NCI-H774 (cell line): ENCODE data around the gene FBXO9.
A peak's percentile ranks its signal among the peaks of the same experiment; 100 is the strongest.

Source experiments
- DNase-seq: peaks from one replicate; lab custom pipeline; 2025; lab: John Stamatoyannopoulos, UW

The FBXO9 gene

GRCh38 chr6:53065266-53066076 lies at the start of gene FBXO9:
FBXO9 (plus strand) TSS chr6:53065404; CDS start chr6:53065790, 386 bp downstream.
- peak; percentile 52 for DNase-seq

GRCh38 chr6:53015486-53015885 lies 49.7 kb upstream of the FBXO9 start:
- no peak for DNase-seq

- DNase-seq: no peak
These were observed 46.8 kb upstream of the FBXO9 start for GRCh38 chr6:53018446-53018845.

- no peak for DNase-seq
These were observed 45.0 kb upstream of the FBXO9 start for GRCh38 chr6:53020005-53020744.

GRCh38 chr6:53023323-53023722 lies 41.9 kb upstream of the FBXO9 start:
- no peak for DNase-seq

- no peak for DNase-seq
These were observed 38.7 kb upstream of the FBXO9 start for GRCh38 chr6:53026526-53026925.

GRCh38 chr6:53027131-53027718 lies 38.0 kb upstream of the FBXO9 start:
- no peak for DNase-seq

GRCh38 chr6:53028467-53028866 lies 36.7 kb upstream of the FBXO9 start:
- DNase-seq: no peak

GRCh38 chr6:53029257-53029656 lies 35.9 kb upstream of the FBXO9 start:
- no peak for DNase-seq

GRCh38 chr6:53029761-53030160 lies 35.4 kb upstream of the FBXO9 start:
- DNase-seq: no peak

- DNase-seq: no peak
These were observed 33.9 kb upstream of the FBXO9 start for GRCh38 chr6:53031281-53031680.

GRCh38 chr6:53032849-53033248 lies 32.4 kb upstream of the FBXO9 start:
- no peak for DNase-seq

GRCh38 chr6:53033764-53034163 lies 31.4 kb upstream of the FBXO9 start:
- no peak for DNase-seq

- no peak for DNase-seq
These were observed 29.5 kb upstream of the FBXO9 start for GRCh38 chr6:53035549-53036213.

GRCh38 chr6:53038141-53038540 lies 27.1 kb upstream of the FBXO9 start:
- no peak for DNase-seq

GRCh38 chr6:53038596-53038995 lies 26.6 kb upstream of the FBXO9 start:
- no peak for DNase-seq

- no peak for DNase-seq
These were observed 23.8 kb upstream of the FBXO9 start for GRCh38 chr6:53041356-53041755.

GRCh38 chr6:53042112-53042511 lies 23.1 kb upstream of the FBXO9 start:
- no peak for DNase-seq

GRCh38 chr6:53043581-53043980 lies 21.6 kb upstream of the FBXO9 start:
- no peak for DNase-seq

GRCh38 chr6:53044071-53044470 lies 21.1 kb upstream of the FBXO9 start:
- no peak for DNase-seq

- no peak for DNase-seq
These were observed 20.6 kb upstream of the FBXO9 start for GRCh38 chr6:53044572-53044971.

GRCh38 chr6:53045891-53046673 lies 19.1 kb upstream of the FBXO9 start:
- no peak for DNase-seq
